ENCODE results near the gene TTC28.

The TTC28 gene

GRCh38 chr22:28046100-28046499 lies 633.5 kb downstream of the TTC28 start:
- DNase-seq (ENCODE audit: low spot score) = no peak

GRCh38 chr22:28044546-28045173 lies 635.0 kb downstream of the TTC28 start:
- DNase-seq (ENCODE audit: low spot score) = no peak

GRCh38 chr22:28043266-28043665 lies 636.4 kb downstream of the TTC28 start:
- DNase-seq (ENCODE audit: low spot score) = no peak

- DNase-seq (ENCODE audit: low spot score) = peak; percentile 82
Observed at GRCh38 chr22:28034760-28035401, 644.8 kb downstream of the TTC28 start.

GRCh38 chr22:28034145-28034759 lies 645.4 kb downstream of the TTC28 start:
- no peak for DNase-seq (ENCODE audit: low spot score)

- DNase-seq (ENCODE audit: low spot score) = no peak
Observed at GRCh38 chr22:28032861-28033260, 646.8 kb downstream of the TTC28 start.

GRCh38 chr22:28031383-28031922 lies 648.2 kb downstream of the TTC28 start:
- DNase-seq (ENCODE audit: low spot score) = no peak

- DNase-seq (ENCODE audit: low spot score) = no peak
Observed at GRCh38 chr22:28030473-28030872, 649.2 kb downstream of the TTC28 start.

- no peak for DNase-seq (ENCODE audit: low spot score)
Observed at GRCh38 chr22:28029956-28030355, 649.7 kb downstream of the TTC28 start.

- DNase-seq (ENCODE audit: low spot score) = no peak
Observed at GRCh38 chr22:28029201-28029948, 650.3 kb downstream of the TTC28 start.

- DNase-seq (ENCODE audit: low spot score) = no peak
Observed at GRCh38 chr22:28027453-28028448, 651.9 kb downstream of the TTC28 start.

GRCh38 chr22:28025866-28026575 lies 653.6 kb downstream of the TTC28 start:
- no peak for DNase-seq (ENCODE audit: low spot score)

- no peak for DNase-seq (ENCODE audit: low spot score)
Observed at GRCh38 chr22:28025333-28025732, 654.3 kb downstream of the TTC28 start.

GRCh38 chr22:28024422-28024888 lies 655.2 kb downstream of the TTC28 start:
- no peak for DNase-seq (ENCODE audit: low spot score)

GRCh38 chr22:28023774-28024173 lies 655.9 kb downstream of the TTC28 start:
- DNase-seq (ENCODE audit: low spot score) = no peak

- no peak for DNase-seq (ENCODE audit: low spot score)
Observed at GRCh38 chr22:28023036-28023435, 656.6 kb downstream of the TTC28 start.

- DNase-seq (ENCODE audit: low spot score) = no peak
Observed at GRCh38 chr22:28021998-28022660, 657.5 kb downstream of the TTC28 start.

- DNase-seq (ENCODE audit: low spot score) = no peak
Observed at GRCh38 chr22:28021116-28021997, 658.3 kb downstream of the TTC28 start.
